K562 (cell line): Measurements from ENCODE around the gene TAC3. TPM values are rescaled to one million over a fixed set of nuclear protein-coding genes. Genes with fewer than 3 reads are reported as not detected.

Experiments
- CBX1 ChIP-seq: sonication (generic); IDR thresholded peaks from 2 replicates; pipeline ENCODE4 v1.6.1; 2016; ENCODE audit warnings: antibody characterized with exemption, low read depth, mild to moderate bottlenecking
- CCNT2 ChIP-seq: IDR thresholded peaks from 2 replicates; pipeline ENCODE4 v1.6.1; 2011; ENCODE audit warnings: borderline replicate concordance, low read depth, mild to moderate bottlenecking, moderate library complexity, mixed read lengths, low read length; ENCODE audit not compliant: insufficient read length; ENCODE audit errors: extremely low read depth
- ERF ChIP-seq: fragments of 450-650 bp; formaldehyde crosslinking; IDR thresholded peaks from 2 replicates; pipeline ENCODE4 v1.4.0; 2020; ENCODE audit warnings: mild to moderate bottlenecking, mixed read lengths
- MCM3 ChIP-seq: fragments of 450-650 bp; IDR thresholded peaks from 2 replicates; pipeline ENCODE4 v1.6.1; 2016
- NR2C1 ChIP-seq, 2 experiments: fragments of 450-650 bp; IDR thresholded peaks; 2 replicates each; pipeline ENCODE4 v1.6.1; 2017; ENCODE audit warnings: mild to moderate bottlenecking in 2 of 2, antibody characterized with exemption in 1 of 2, inconsistent platforms in 1 of 2, missing compliant biosample characterization in 1 of 2, missing genetic modification characterization in 1 of 2
- SETDB1 ChIP-seq: IDR thresholded peaks from one replicate; pipeline ENCODE4 v1.6.1; 2012; ENCODE audit warnings: low read length, control low read depth, inconsistent platforms
- SMAD2 ChIP-seq: fragments of 150-350 bp; IDR thresholded peaks from 2 replicates; pipeline ENCODE4 v1.6.1; 2014; ENCODE audit warnings: low read depth, mild to moderate bottlenecking, low read length
- SP2 ChIP-seq: IDR thresholded peaks from 2 replicates; pipeline ENCODE4 v1.6.1; 2011; ENCODE audit warnings: mild to moderate bottlenecking, low read depth, low read length, moderate library complexity; ENCODE audit not compliant: poor library complexity, severe bottlenecking; ENCODE audit errors: extremely low read depth
- SPI1 ChIP-seq: IDR thresholded peaks from 2 replicates; pipeline ENCODE4 v1.6.1; 2011; ENCODE audit warnings: low read depth, low read length, control low read depth, borderline replicate concordance
- TARDBP ChIP-seq: fragments of 450-650 bp; IDR thresholded peaks from 2 replicates; pipeline ENCODE4 v1.6.1; 2016
- ZNF134 ChIP-seq: fragments of 250-450 bp; sonication (Bioruptor Pico); conservative IDR thresholded peaks from 2 replicates; pipeline ENCODE4 v1.4.0; 2020
- polyA plus RNA-seq, 8 experiments: library from polyadenylated mRNA; depleted of rRNA in 4 of 8; stranded (reverse) in 5 of 8; unstranded in 3 of 8; fragments of >200 nt; fragmentation: Nextera tagmentation in 2 of 8; fragmentation: Illumina TruSeq in 1 of 8; extraction: Ambion mirVana in 2 of 8; extraction: Trizol in 1 of 8; gene quantifications; 2 replicates each; pipeline versions ENCODE4 v1.2.1 to v1.2.3, GENCODE V29; 2011 to 2014; ENCODE audit warnings: inconsistent platforms in 1 of 8, missing spikeins in 1 of 8
- total RNA-seq, 7 experiments: library from RNA; depleted of rRNA in 6 of 7; stranded (reverse); fragments of >200 nt in 6 of 7; fragmentation: Illumina TruSeq in 2 of 7; extraction: Trizol in 2 of 7; gene quantifications; 2 replicates each; pipeline versions ENCODE4 v1.2.1 to v1.2.3, GENCODE V29; 2011 to 2021; ENCODE audit warnings: low replicate concordance in 1 of 7
- TF ChIP-seq, protein P1 (sequence below): fragments of 450-650 bp; IDR thresholded peaks from 2 replicates; pipeline ENCODE4 v1.6.1; 2016; ENCODE audit warnings: low read depth
- TF ChIP-seq, protein P2 (sequence below): fragments of 250-450 bp; sonication (Bioruptor Pico); IDR thresholded peaks from 2 replicates; pipeline ENCODE4 v1.5.0; 2021
- TF ChIP-seq, protein P3 (sequence below): sonication (generic); formaldehyde crosslinking; IDR thresholded peaks from 2 replicates; pipeline ENCODE4 v1.8.0; 2022; ENCODE audit warnings: mild to moderate bottlenecking, missing genetic modification reagents
- TF ChIP-seq, protein P4 (sequence below): fragments of 250-450 bp; sonication (Bioruptor Pico); IDR thresholded peaks from 2 replicates; pipeline ENCODE4 v1.8.0; 2022; ENCODE audit warnings: moderate library complexity, mild to moderate bottlenecking, inconsistent platforms

The TAC3 gene
- total and polyA plus RNA-seq, 9 of the 15 experiments (the other 6 are each of a cell fraction or from before 2014, with no cell fraction given), result 0.29 to 2.8 (median 1.4) TPM

DNA sequence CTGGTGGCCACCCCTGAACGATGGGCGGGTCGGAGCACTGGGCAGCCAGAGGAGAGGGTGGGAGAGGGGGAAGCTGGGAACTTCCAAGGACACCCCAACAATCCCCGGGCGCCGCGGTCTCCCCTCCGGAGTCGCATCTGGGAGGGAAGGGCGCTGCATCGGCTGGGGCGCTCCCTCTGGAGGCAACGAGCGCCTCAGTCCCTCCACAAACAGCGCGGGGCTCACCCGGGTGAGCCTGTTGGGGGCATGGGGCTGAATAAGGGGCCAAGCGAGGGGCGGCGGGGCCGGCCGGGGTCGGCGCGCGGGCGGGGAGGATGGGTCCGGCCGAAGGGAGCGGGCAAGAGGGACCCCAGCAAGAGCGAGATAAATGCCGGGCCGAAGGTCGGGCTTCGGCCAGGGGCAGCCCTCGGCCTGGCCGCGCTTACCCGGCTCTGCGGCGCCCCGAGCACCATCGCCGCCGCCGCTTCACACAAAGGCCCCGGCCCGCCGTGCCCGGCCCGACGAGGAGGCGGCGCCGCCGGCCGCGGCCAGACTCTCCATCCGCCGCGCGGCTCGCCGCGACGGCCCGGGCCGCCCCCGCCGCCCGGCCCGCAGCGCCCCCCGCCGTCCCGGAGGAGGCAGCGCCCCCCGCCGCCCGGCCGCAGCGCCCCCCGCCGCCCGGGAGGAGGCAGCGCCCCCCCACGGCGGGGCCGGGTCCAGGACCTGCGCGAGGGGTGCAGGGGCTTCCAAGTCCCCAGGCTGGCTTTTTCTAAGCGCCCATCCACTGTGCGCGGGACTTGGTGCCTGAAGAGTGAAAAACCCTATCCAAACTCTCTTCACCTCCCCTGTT is 10.1 kb downstream of the TAC3 start, which contains the start of gene ZBTB39 (continued):
- TF ChIP-seq, protein P1, sequence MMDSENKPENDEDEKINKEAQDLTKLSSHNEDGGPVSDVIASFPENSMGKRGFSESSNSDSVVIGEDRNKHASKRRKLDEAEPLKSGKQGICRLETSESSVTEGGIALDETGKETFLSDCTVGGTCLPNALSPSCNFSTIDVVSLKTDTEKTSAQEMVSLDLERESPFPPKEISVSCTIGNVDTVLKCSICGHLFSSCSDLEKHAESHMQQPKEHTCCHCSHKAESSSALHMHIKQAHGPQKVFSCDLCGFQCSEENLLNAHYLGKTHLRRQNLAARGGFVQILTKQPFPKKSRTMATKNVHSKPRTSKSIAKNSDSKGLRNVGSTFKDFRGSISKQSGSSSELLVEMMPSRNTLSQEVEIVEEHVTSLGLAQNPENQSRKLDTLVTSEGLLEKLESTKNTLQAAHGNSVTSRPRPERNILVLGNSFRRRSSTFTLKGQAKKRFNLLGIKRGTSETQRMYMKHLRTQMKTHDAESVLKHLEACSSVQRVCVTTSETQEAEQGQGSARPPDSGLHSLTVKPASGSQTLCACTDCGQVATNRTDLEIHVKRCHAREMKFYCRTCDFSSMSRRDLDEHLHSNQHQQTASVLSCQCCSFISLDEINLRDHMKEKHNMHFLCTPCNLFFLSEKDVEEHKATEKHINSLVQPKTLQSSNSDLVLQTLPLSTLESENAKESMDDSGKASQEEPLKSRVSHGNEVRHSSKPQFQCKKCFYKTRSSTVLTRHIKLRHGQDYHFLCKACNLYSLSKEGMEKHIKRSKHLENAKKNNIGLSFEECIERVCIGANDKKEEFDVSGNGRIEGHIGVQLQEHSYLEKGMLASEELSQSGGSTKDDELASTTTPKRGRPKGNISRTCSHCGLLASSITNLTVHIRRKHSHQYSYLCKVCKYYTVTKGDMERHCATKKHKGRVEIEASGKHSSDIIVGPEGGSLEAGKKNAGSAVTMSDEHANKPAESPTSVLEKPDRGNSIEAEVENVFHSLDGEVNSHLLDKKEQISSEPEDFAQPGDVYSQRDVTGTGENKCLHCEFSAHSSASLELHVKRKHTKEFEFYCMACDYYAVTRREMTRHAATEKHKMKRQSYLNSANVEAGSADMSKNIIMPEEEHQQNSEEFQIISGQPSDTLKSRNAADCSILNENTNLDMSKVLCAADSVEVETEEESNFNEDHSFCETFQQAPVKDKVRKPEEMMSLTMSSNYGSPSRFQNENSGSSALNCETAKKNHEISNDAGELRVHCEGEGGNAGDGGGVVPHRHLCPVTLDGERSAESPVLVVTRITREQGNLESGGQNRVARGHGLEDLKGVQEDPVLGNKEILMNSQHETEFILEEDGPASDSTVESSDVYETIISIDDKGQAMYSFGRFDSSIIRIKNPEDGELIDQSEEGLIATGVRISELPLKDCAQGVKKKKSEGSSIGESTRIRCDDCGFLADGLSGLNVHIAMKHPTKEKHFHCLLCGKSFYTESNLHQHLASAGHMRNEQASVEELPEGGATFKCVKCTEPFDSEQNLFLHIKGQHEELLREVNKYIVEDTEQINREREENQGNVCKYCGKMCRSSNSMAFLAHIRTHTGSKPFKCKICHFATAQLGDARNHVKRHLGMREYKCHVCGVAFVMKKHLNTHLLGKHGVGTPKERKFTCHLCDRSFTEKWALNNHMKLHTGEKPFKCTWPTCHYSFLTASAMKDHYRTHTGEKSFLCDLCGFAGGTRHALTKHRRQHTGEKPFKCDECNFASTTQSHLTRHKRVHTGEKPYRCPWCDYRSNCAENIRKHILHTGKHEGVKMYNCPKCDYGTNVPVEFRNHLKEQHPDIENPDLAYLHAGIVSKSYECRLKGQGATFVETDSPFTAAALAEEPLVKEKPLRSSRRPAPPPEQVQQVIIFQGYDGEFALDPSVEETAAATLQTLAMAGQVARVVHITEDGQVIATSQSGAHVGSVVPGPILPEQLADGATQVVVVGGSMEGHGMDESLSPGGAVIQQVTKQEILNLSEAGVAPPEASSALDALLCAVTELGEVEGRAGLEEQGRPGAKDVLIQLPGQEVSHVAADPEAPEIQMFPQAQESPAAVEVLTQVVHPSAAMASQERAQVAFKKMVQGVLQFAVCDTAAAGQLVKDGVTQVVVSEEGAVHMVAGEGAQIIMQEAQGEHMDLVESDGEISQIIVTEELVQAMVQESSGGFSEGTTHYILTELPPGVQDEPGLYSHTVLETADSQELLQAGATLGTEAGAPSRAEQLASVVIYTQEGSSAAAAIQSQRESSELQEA, result no peak
- TF ChIP-seq CCNT2 (peak; percentile 57), SPI1 (no peak), ZNF134 (CRISPR knock-in tag) (no peak), CBX1 (no peak), SETDB1 (no peak), TARDBP (no peak), SMAD2 (no peak), MCM3 (no peak), ERF (CRISPR knock-in tag) (no peak), SP2 (peak; percentile 25), NR2C1 (IDR thresholded peaks at IDR 0.05) (no peak), NR2C1 (tag; IDR thresholded peaks at IDR 0.05) (no peak)
- TF ChIP-seq, protein P2, sequence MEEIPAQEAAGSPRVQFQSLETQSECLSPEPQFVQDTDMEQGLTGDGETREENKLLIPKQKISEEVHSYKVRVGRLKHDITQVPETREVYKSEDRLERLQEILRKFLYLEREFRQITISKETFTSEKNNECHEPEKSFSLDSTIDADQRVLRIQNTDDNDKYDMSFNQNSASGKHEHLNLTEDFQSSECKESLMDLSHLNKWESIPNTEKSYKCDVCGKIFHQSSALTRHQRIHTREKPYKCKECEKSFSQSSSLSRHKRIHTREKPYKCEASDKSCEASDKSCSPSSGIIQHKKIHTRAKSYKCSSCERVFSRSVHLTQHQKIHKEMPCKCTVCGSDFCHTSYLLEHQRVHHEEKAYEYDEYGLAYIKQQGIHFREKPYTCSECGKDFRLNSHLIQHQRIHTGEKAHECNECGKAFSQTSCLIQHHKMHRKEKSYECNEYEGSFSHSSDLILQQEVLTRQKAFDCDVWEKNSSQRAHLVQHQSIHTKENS, result no peak
- TF ChIP-seq, protein P3, sequence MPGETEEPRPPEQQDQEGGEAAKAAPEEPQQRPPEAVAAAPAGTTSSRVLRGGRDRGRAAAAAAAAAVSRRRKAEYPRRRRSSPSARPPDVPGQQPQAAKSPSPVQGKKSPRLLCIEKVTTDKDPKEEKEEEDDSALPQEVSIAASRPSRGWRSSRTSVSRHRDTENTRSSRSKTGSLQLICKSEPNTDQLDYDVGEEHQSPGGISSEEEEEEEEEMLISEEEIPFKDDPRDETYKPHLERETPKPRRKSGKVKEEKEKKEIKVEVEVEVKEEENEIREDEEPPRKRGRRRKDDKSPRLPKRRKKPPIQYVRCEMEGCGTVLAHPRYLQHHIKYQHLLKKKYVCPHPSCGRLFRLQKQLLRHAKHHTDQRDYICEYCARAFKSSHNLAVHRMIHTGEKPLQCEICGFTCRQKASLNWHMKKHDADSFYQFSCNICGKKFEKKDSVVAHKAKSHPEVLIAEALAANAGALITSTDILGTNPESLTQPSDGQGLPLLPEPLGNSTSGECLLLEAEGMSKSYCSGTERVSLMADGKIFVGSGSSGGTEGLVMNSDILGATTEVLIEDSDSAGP (CRISPR knock-in tag), result no peak
- TF ChIP-seq, protein P4, sequence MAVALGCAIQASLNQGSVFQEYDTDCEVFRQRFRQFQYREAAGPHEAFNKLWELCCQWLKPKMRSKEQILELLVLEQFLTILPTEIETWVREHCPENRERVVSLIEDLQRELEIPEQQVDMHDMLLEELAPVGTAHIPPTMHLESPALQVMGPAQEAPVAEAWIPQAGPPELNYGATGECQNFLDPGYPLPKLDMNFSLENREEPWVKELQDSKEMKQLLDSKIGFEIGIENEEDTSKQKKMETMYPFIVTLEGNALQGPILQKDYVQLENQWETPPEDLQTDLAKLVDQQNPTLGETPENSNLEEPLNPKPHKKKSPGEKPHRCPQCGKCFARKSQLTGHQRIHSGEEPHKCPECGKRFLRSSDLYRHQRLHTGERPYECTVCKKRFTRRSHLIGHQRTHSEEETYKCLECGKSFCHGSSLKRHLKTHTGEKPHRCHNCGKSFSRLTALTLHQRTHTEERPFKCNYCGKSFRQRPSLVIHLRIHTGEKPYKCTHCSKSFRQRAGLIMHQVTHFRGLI (CRISPR knock-in tag), result no peak
